ENCODE results near the gene LBHD1.

LBHD1 gene

GRCh38 chr11:62671608-62672389, at the start of gene LBHD1, which contains the start of gene UQCC3:
TSS of gene LBHD1 (minus strand) at chr11:62672267. CDS start at chr11:62670031, 2,236 bp downstream.
TSS of gene UQCC3 (plus strand) at chr11:62671673. CDS start at chr11:62671746, 73 bp downstream.
- peak within 1 kb of the TSS; percentile 98 for H3K4me3 Mint-ChIP-seq
- H3K36me3 Mint-ChIP-seq, result peaks cover 4% of the 10 kb centered on the region
- H3K27ac Mint-ChIP-seq, result peak within 1 kb of the TSS; percentile 92
- H3K27me3 Mint-ChIP-seq, result no peaks in the 10 kb centered on the region
- DNase-seq (ENCODE audit: low spot score in 2 of 2) (peak; percentile 57 to 76), ATAC-seq (ENCODE audit: low read depth) (peak; percentile 79)
- H3K4me1 Mint-ChIP-seq, result peaks cover 16% of the 10 kb centered on the region
- H3K9me3 Mint-ChIP-seq, result no peaks in the 10 kb centered on the region

DNA sequence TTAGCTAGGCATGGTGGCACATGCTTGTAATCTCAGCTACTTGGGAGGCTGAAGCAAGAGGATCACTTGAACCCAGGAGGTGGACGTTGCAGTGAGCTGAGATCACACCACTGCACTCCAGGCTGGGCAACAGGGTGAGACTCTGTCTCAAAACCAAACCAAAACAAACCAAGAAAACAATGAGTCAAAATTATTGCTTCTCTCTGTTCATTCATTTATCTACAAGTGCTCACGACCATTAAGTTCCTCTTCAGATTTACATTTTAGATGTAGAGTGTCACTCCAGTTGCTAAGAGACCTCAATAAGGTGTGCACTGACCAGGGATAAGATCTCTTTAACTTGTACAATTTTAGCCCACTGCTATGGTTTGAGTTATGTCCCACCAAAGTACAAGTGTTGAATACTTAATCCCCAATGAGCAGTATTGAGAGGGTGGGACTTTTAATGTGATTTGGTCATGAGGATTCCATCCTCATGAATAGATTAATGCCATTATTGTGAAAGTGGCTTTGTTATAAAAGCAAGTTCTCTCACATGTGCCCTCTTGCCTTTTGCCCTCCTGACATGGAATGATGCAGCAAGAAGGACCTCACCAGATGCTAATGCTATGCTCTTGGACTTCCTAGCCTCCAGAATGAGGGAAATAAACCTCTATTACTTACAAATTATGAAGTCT, 47.4 kb upstream of the LBHD1 start:
- Mint-ChIP-seq H3K9me3 (no peaks in the 10 kb centered on the region), H3K27ac (peak overlapping the region; percentile 41), H3K4me1 (peaks cover 23% of the 10 kb centered on the region), H3K36me3 (peaks cover 51% of the 10 kb centered on the region), H3K4me3 (no peak overlapping the region), H3K27me3 (no peaks in the 10 kb centered on the region)
- ATAC-seq (ENCODE audit: low read depth) (no peak), DNase-seq (ENCODE audit: low spot score in 2 of 2) (no peak)

DNA sequence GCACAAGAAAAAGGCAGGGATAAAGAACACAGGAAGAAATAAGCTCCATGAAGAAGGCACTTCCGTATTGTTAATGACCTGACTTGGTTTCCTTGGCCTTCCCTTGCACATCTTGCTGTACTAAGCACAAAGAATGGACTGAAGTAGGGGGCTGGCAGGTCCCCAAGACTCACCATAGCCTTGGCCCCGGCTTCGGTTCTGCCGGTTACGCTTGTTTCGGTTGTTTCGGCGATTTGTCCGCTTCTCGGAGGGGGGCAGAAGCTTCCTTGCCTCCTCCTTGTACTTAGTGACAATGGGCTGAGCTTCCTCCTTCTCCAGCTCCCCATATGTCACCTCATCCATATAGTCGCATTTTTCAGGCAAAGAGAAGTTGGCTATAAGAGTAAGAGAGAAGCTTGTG, 44.7 kb upstream of the LBHD1 start:
- Mint-ChIP-seq H3K4me3 (no peak overlapping the region), H3K9me3 (no peaks in the 10 kb centered on the region), H3K27me3 (no peaks in the 10 kb centered on the region), H3K36me3 (peaks cover 45% of the 10 kb centered on the region), H3K27ac (peak overlapping the region; percentile 67), H3K4me1 (peaks cover 19% of the 10 kb centered on the region)
- DNase-seq (ENCODE audit: low spot score in 2 of 2) (no peak), ATAC-seq (ENCODE audit: low read depth) (no peak)

- no peaks in the 10 kb centered on the region for H3K9me3 Mint-ChIP-seq
Observed at GRCh38 chr11:62716206-62716605, 44.1 kb upstream of the LBHD1 start.

DNA sequence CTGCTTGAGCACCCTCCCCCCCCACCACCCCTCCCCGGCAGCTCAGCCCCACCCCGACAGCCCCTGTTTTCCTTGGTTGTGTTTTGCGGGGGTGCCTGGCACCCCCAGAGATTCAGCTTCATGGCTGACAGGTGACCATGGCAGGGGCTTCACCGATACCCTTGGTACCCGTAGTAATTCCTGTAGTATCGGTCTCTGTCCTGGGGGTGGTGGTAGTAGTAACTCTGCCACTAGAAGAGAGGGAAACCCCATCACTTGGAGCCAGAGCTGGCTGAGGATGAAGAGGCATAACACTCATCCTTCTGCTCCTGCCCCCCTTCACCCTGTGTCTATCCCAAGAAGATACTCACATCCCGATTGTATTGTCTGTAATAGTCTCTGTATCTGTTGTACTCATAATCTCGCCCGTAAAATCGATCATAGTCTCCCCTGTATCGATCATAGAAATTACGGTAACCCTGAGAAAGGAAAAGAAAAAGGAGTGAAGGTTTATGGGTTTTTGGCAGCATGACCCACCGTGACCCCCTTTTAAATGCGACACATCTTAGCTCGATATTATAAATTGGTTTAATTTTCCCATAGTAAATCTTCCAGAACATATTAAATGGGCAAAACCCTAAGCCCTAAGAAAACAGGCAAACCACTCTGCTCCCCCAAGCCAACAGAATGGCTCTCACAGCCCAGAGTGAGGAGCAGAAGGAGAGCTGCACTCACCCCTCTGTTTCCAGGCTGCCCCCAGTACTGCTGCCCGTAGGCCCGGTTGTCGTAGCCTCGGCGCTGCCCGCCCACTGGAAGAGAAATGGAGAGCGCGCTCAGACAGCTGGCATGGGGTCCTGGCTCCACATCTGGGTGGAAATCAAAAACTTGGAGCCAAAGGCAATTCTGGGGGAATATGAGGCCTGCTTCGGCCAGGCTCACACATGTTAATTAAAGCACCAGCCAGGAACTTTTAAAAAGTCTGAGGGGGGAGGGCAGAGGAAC, 43.4 kb upstream of the LBHD1 start:
- DNase-seq (ENCODE audit: low spot score in 2 of 2), result no peak
- Mint-ChIP-seq H3K36me3 (peaks cover 35% of the 10 kb centered on the region), H3K27ac (peak overlapping the region; percentile 60), H3K4me1 (peaks cover 19% of the 10 kb centered on the region), H3K9me3 (no peaks in the 10 kb centered on the region), H3K27me3 (no peaks in the 10 kb centered on the region), H3K4me3 (no peak overlapping the region)
- no peak for ATAC-seq (ENCODE audit: low read depth)

More at GRCh38 chr11:62716206-62716605, 44.1 kb upstream of the LBHD1 start:
- Mint-ChIP-seq H3K36me3 (peaks cover 39% of the 10 kb centered on the region), H3K27ac (no peak overlapping the region), H3K4me1 (peaks cover 19% of the 10 kb centered on the region), H3K4me3 (no peak overlapping the region), H3K27me3 (no peaks in the 10 kb centered on the region)
- ATAC-seq (ENCODE audit: low read depth), result no peak
- DNase-seq (ENCODE audit: low spot score in 2 of 2), result no peak

DNA sequence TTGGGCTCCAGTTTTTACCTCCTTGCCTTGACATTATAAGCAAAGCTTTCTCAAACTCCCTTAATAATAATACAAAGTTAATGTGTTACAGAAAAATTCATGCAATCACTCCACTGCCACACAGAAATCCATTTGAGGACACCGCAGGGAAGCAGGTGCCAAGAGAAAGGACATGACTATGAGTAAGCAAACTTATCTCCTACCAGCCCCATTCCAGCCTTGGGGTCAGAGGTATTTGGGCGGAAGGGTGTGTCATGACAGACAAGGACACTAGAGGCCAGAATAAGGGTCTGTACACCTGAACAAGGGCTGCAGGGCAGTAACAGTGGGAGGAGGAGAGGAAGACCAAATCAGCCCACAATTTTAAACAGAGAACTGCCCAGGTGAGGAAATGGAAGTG, 41.3 kb upstream of the LBHD1 start:
- H3K27me3 Mint-ChIP-seq, result no peaks in the 10 kb centered on the region
- DNase-seq (ENCODE audit: low spot score in 2 of 2) (no peak), ATAC-seq (ENCODE audit: low read depth) (no peak)
- H3K27ac Mint-ChIP-seq, result peak overlapping the region; percentile 73
- no peak overlapping the region for H3K4me3 Mint-ChIP-seq
- no peaks in the 10 kb centered on the region for H3K9me3 Mint-ChIP-seq
- H3K36me3 Mint-ChIP-seq, result peaks cover 28% of the 10 kb centered on the region
- H3K4me1 Mint-ChIP-seq, result peaks cover 20% of the 10 kb centered on the region

- no peaks in the 10 kb centered on the region for H3K9me3 Mint-ChIP-seq
- H3K4me3 Mint-ChIP-seq, result no peak overlapping the region
- H3K36me3 Mint-ChIP-seq, result peaks cover 24% of the 10 kb centered on the region
- DNase-seq (ENCODE audit: low spot score in 2 of 2), result no peak
- ATAC-seq (ENCODE audit: low read depth), result no peak
- no peaks in the 10 kb centered on the region for H3K27me3 Mint-ChIP-seq
- H3K27ac Mint-ChIP-seq, result peak overlapping the region; percentile 73
- peaks cover 21% of the 10 kb centered on the region for H3K4me1 Mint-ChIP-seq
Observed at GRCh38 chr11:62712861-62713260, 40.8 kb upstream of the LBHD1 start.

DNA sequence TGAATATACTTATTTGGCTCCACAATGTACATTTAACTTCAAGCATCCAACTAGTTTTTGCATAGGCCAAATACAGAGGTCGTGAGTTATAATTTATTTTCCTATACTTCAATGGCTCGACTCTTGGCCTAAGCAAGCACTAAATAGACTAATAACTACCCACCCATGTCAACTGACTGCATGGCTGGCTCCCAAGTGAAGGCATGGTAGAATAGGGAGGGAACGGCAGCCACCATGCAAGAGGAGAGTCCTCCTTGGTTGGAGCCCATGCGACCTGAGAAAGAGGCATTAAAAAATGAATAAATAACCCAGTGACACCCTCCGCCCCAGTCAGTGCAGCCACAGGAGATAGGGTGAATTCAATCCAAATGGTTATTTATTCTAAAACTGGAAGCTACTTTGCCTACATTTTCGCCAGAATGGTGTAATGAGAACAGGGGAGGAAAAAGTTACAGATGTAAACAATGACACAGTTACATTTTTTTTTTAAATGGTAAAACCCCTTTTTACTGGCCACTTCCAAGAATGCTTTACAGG, 40.3 kb upstream of the LBHD1 start:
- no peak for ATAC-seq (ENCODE audit: low read depth)

DNA sequence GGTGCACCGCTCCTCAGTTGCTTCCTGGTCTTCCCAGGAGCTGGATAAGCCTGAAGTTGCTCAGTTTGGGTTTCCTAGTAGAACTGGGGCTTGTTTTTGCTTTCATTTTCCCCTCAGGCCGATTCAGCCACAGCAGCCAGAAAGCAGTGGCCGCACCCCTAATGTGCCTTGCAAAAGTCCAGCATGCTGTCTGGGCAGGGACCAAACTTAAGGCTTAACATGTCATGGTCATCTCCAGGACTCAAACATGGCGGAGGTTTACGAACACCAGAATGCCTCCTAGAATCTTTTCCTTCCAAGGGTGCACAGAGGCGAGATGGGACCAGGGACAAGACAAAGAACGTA, 37.9 kb upstream of the LBHD1 start:
- DNase-seq (ENCODE audit: low spot score in 2 of 2) (no peak), ATAC-seq (ENCODE audit: low read depth) (no peak)
- peak overlapping the region; percentile 89 for H3K4me3 Mint-ChIP-seq
- peaks cover 40% of the 10 kb centered on the region for H3K4me1 Mint-ChIP-seq
- H3K27me3 Mint-ChIP-seq, result no peaks in the 10 kb centered on the region
- no peaks in the 10 kb centered on the region for H3K9me3 Mint-ChIP-seq
- H3K36me3 Mint-ChIP-seq, result peaks cover 10% of the 10 kb centered on the region
- H3K27ac Mint-ChIP-seq, result peak overlapping the region; percentile 93

More for the DNA sequence above, 40.3 kb upstream of the LBHD1 start:
- no peak for DNase-seq (ENCODE audit: low spot score in 2 of 2)
- Mint-ChIP-seq H3K4me3 (no peak overlapping the region), H3K27me3 (no peaks in the 10 kb centered on the region), H3K27ac (peak overlapping the region; percentile 73), H3K36me3 (peaks cover 23% of the 10 kb centered on the region), H3K4me1 (peaks cover 26% of the 10 kb centered on the region), H3K9me3 (no peaks in the 10 kb centered on the region)

- H3K36me3 Mint-ChIP-seq, result peaks cover 10% of the 10 kb centered on the region
- no peaks in the 10 kb centered on the region for H3K9me3 Mint-ChIP-seq
- H3K27ac Mint-ChIP-seq, result peak overlapping the region; percentile 93
- peaks cover 40% of the 10 kb centered on the region for H3K4me1 Mint-ChIP-seq
- ATAC-seq (ENCODE audit: low read depth) (peak; percentile 79), DNase-seq (ENCODE audit: low spot score in 2 of 2) (peak; percentile 88 to 96)
- peak overlapping the region; percentile 89 for H3K4me3 Mint-ChIP-seq
- no peaks in the 10 kb centered on the region for H3K27me3 Mint-ChIP-seq
Observed at GRCh38 chr11:62709247-62710000, 37.4 kb upstream of the LBHD1 start.

- peaks cover 37% of the 10 kb centered on the region for H3K4me1 Mint-ChIP-seq
- H3K4me3 Mint-ChIP-seq, result peak overlapping the region; percentile 89
- no peak for DNase-seq (ENCODE audit: low spot score in 2 of 2)
- no peaks in the 10 kb centered on the region for H3K9me3 Mint-ChIP-seq
- peaks cover 7% of the 10 kb centered on the region for H3K36me3 Mint-ChIP-seq
- no peak for ATAC-seq (ENCODE audit: low read depth)
- no peaks in the 10 kb centered on the region for H3K27me3 Mint-ChIP-seq
- H3K27ac Mint-ChIP-seq, result peak overlapping the region; percentile 93
Observed at GRCh38 chr11:62708793-62709192, 36.7 kb upstream of the LBHD1 start.

DNA sequence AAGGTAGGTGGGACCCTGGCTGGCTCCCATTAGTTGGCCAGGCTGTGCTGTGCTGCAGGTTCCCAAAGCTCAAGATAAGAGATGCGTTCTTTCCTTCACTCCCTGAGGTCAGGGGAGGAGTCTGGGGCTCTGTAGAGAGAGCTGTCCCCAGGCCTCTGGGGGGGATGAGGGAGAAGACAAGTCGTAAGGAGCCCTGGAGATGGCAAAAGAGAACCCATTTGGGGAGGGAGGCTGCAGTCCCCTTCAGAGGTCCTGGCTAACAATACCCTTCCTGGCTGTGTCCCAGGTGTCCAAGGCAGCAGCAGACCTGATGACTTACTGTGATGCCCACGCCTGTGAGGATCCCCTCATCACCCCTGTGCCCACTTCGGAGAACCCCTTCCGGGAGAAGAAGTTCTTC, 36.3 kb upstream of the LBHD1 start:
- H3K9me3 Mint-ChIP-seq, result no peaks in the 10 kb centered on the region
- peaks cover 5% of the 10 kb centered on the region for H3K36me3 Mint-ChIP-seq
- ATAC-seq (ENCODE audit: low read depth), result no peak
- H3K27me3 Mint-ChIP-seq, result no peaks in the 10 kb centered on the region
- H3K4me1 Mint-ChIP-seq, result peaks cover 36% of the 10 kb centered on the region
- peak in 1 of 2 donors; percentile 22 for DNase-seq (ENCODE audit: low spot score in 2 of 2)
- H3K4me3 Mint-ChIP-seq, result peak overlapping the region; percentile 89
- H3K27ac Mint-ChIP-seq, result peak overlapping the region; percentile 93
